Tibial nerve (tissue), 4 donors: ENCODE measurements around the gene ZCCHC14.

Experiments used
- CTCF ChIP-seq, 5 experiments: fragments of 200-600 bp in 3 of 5; fragments of 450-650 bp in 2 of 5; sonication (generic) in 3 of 5; IDR thresholded peaks; one replicate each; pipeline ENCODE4 v1.5.1; 2016 to 2019; ENCODE audit warnings: antibody characterized with exemption in 5 of 5, mild to moderate bottlenecking in 3 of 5, moderate library complexity in 2 of 5
- EP300 ChIP-seq, 2 donors: sonication (generic); formaldehyde crosslinking; IDR thresholded peaks; one replicate each; pipeline ENCODE4 v1.6.1; 2017; ENCODE audit warnings: antibody characterized with exemption in 2 of 2, mild to moderate bottlenecking in 1 of 2
- POLR2A ChIP-seq, 2 donors: fragments of 450-650 bp; IDR thresholded peaks; one replicate each; pipeline ENCODE4 v1.6.1; 2017; ENCODE audit warnings: antibody characterized with exemption in 2 of 2, mild to moderate bottlenecking in 2 of 2, moderate library complexity in 2 of 2

GRCh38 chr16:87465879-87466278, 26.9 kb downstream of the ZCCHC14 start:
- no peak for TF ChIP-seq CTCF (IDR thresholded peaks at IDR 0.05)
- TF ChIP-seq POLR2A (IDR thresholded peaks at IDR 0.05): no peak
- no peak for TF ChIP-seq EP300 (IDR thresholded peaks at IDR 0.05)
